ENCODE data around the gene ATP8B3. TPM values are rescaled to one million over a fixed set of nuclear protein-coding genes. Genes with fewer than 3 reads are reported as not detected.

The ATP8B3 gene
- total and polyA plus RNA-seq, 2 donors (not counting 1 experiment from before 2014, with no cell fraction given), result 2.3 to 3.0 TPM

- no peak for DNase-seq (ENCODE audit: low read depth in 2 of 2)
- no peak overlapping the region for H3K4me3 ChIP-seq (replicated peaks in 1 of 4; ENCODE audit: control extremely low read depth in 1 of 4, insufficient read depth in 1 of 4, low read depth in 3 of 4, low read length in 4 of 4)
- no peaks in the 10 kb centered on the region for H3K9me3 ChIP-seq (ENCODE audit: control insufficient read depth, insufficient read depth, low read depth, low read length)
- no peaks in the 10 kb centered on the region for H3K4me1 ChIP-seq (ENCODE audit: control insufficient read depth, extremely low read depth, insufficient read depth, low read length)
- no peak overlapping the region for H3K27ac ChIP-seq (ENCODE audit: insufficient read depth, low read length)
- H3K27me3 ChIP-seq (ENCODE audit: control insufficient read depth, insufficient read depth, low read length), result peaks cover 72% of the 10 kb centered on the region
- peak; percentile 54 for TF ChIP-seq EZH2 (IDR thresholded peaks at IDR 0.05; ENCODE audit: low read length, missing control alignments)
- no peak for TF ChIP-seq CTCF (conservative IDR thresholded peaks at IDR 0.05 in 1 of 2, IDR thresholded peaks at IDR 0.05 in 1 of 2; ENCODE audit: low read depth in 1 of 2, low read length in 2 of 2)
- no peaks in the 10 kb centered on the region for H4K20me1 ChIP-seq (ENCODE audit: control insufficient read depth, extremely low read depth, insufficient read depth, low read length)
- no peak overlapping the region for H2AFZ ChIP-seq (ENCODE audit: low read length)
- no peaks in the 10 kb centered on the region for H3K36me3 ChIP-seq (ENCODE audit: control insufficient read depth, insufficient read depth, low read length)
- H3K4me2 ChIP-seq (ENCODE audit: extremely low read depth, insufficient read depth, low read length), result no peak overlapping the region
- H3K9ac ChIP-seq (ENCODE audit: insufficient read depth, low read length), result no peak overlapping the region
- H3K79me2 ChIP-seq (ENCODE audit: control insufficient read depth, insufficient read depth, low read length), result no peaks in the 10 kb centered on the region
Measured at GRCh38 chr19:1758959-1759903, 52.8 kb downstream of the ATP8B3 start.

- no peaks in the 10 kb centered on the region for H3K36me3 ChIP-seq (ENCODE audit: control insufficient read depth, insufficient read depth, low read length)
- H3K4me3 ChIP-seq (replicated peaks in 1 of 4; ENCODE audit: control extremely low read depth in 1 of 4, insufficient read depth in 1 of 4, low read depth in 3 of 4, low read length in 4 of 4), result no peak overlapping the region
- H3K27ac ChIP-seq (ENCODE audit: insufficient read depth, low read length), result no peak overlapping the region
- H3K79me2 ChIP-seq (ENCODE audit: control insufficient read depth, insufficient read depth, low read length), result no peaks in the 10 kb centered on the region
- H3K27me3 ChIP-seq (ENCODE audit: control insufficient read depth, insufficient read depth, low read length), result peaks cover 64% of the 10 kb centered on the region
- H3K9me3 ChIP-seq (ENCODE audit: control insufficient read depth, insufficient read depth, low read depth, low read length), result no peaks in the 10 kb centered on the region
- no peak for DNase-seq (ENCODE audit: low read depth in 2 of 2)
- H4K20me1 ChIP-seq (ENCODE audit: control insufficient read depth, extremely low read depth, insufficient read depth, low read length), result no peaks in the 10 kb centered on the region
- no peaks in the 10 kb centered on the region for H3K4me1 ChIP-seq (ENCODE audit: control insufficient read depth, extremely low read depth, insufficient read depth, low read length)
- TF ChIP-seq EZH2 (IDR thresholded peaks at IDR 0.05; ENCODE audit: low read length, missing control alignments) (no peak), CTCF (conservative IDR thresholded peaks at IDR 0.05 in 1 of 2, IDR thresholded peaks at IDR 0.05 in 1 of 2; ENCODE audit: low read depth in 1 of 2, low read length in 2 of 2) (no peak)
- no peak overlapping the region for H2AFZ ChIP-seq (ENCODE audit: low read length)
- no peak overlapping the region for H3K4me2 ChIP-seq (ENCODE audit: extremely low read depth, insufficient read depth, low read length)
- H3K9ac ChIP-seq (ENCODE audit: insufficient read depth, low read length), result no peak overlapping the region
Measured at GRCh38 chr19:1758231-1758577, 53.9 kb downstream of the ATP8B3 start.

GRCh38 chr19:1757468-1758230 is 54.4 kb downstream of the ATP8B3 start:
- H3K4me2 ChIP-seq (ENCODE audit: extremely low read depth, insufficient read depth, low read length), result no peak overlapping the region
- no peaks in the 10 kb centered on the region for H4K20me1 ChIP-seq (ENCODE audit: control insufficient read depth, extremely low read depth, insufficient read depth, low read length)
- H3K9me3 ChIP-seq (ENCODE audit: control insufficient read depth, insufficient read depth, low read depth, low read length), result no peaks in the 10 kb centered on the region
- H3K27ac ChIP-seq (ENCODE audit: insufficient read depth, low read length), result no peak overlapping the region
- no peaks in the 10 kb centered on the region for H3K36me3 ChIP-seq (ENCODE audit: control insufficient read depth, insufficient read depth, low read length)
- no peak for DNase-seq (ENCODE audit: low read depth in 2 of 2)
- H3K79me2 ChIP-seq (ENCODE audit: control insufficient read depth, insufficient read depth, low read length), result no peaks in the 10 kb centered on the region
- no peaks in the 10 kb centered on the region for H3K4me1 ChIP-seq (ENCODE audit: control insufficient read depth, extremely low read depth, insufficient read depth, low read length)
- H2AFZ ChIP-seq (ENCODE audit: low read length), result no peak overlapping the region
- no peak overlapping the region for H3K4me3 ChIP-seq (replicated peaks in 1 of 4; ENCODE audit: control extremely low read depth in 1 of 4, insufficient read depth in 1 of 4, low read depth in 3 of 4, low read length in 4 of 4)
- peak; percentile 71 for TF ChIP-seq EZH2 (IDR thresholded peaks at IDR 0.05; ENCODE audit: low read length, missing control alignments)
- TF ChIP-seq CTCF (conservative IDR thresholded peaks at IDR 0.05 in 1 of 2, IDR thresholded peaks at IDR 0.05 in 1 of 2; ENCODE audit: low read depth in 1 of 2, low read length in 2 of 2), result no peak
- H3K9ac ChIP-seq (ENCODE audit: insufficient read depth, low read length), result no peak overlapping the region
- H3K27me3 ChIP-seq (ENCODE audit: control insufficient read depth, insufficient read depth, low read length), result peaks cover 64% of the 10 kb centered on the region

Measured in fibroblast of lung (primary cell).